Neuronal stem cell (in vitro differentiated cells): ENCODE data around the gene RIOK2.

ENCODE experiments used
- DNase-seq: peaks from one replicate; pipeline ENCODE4 v3.0.0-alpha.2; 2013; ENCODE audit warnings: low spot score
- H2AFZ ChIP-seq: one replicate; pipeline ENCODE4 v1.6.1; 2013; ENCODE audit warnings: mild to moderate bottlenecking, low read length, inconsistent platforms
- H2AK5ac ChIP-seq: 2 replicates; pipeline ENCODE4 v1.6.1; 2013; ENCODE audit warnings: low read depth, mild to moderate bottlenecking, inconsistent platforms, low read length, moderate library complexity, mixed read lengths
- H2BK120ac ChIP-seq: 2 replicates; pipeline ENCODE4 v1.6.1; 2013; ENCODE audit warnings: low read depth, mild to moderate bottlenecking, inconsistent platforms, low read length, moderate library complexity, mixed read lengths
- H2BK12ac ChIP-seq: one replicate; pipeline ENCODE4 v1.6.1; 2013; ENCODE audit warnings: low read length, inconsistent platforms
- H2BK15ac ChIP-seq: 2 replicates; pipeline ENCODE4 v1.6.1; 2013; ENCODE audit warnings: mild to moderate bottlenecking, low read length, inconsistent platforms, mixed read lengths
- H2BK5ac ChIP-seq: one replicate; pipeline ENCODE4 v1.6.1; 2013; ENCODE audit warnings: inconsistent platforms, mild to moderate bottlenecking, low read length, moderate library complexity
- H3K14ac ChIP-seq: one replicate; pipeline ENCODE4 v1.6.1; 2013; ENCODE audit warnings: low read length, inconsistent platforms
- H3K18ac ChIP-seq: 2 replicates; pipeline ENCODE4 v1.6.1; 2013; ENCODE audit warnings: low read length, inconsistent platforms
- H3K23ac ChIP-seq: 2 replicates; pipeline ENCODE4 v1.6.1; 2013; ENCODE audit warnings: low read depth, mild to moderate bottlenecking, mixed read lengths, low read length, inconsistent platforms; ENCODE audit not compliant: poor library complexity
- H3K27ac ChIP-seq: replicated peaks from 3 replicates; pipeline ENCODE4 v1.5.1; 2013; ENCODE audit warnings: low read length, inconsistent platforms
- H3K27me3 ChIP-seq, 3 experiments: 2 replicates each; pipeline ENCODE4 v1.6.1; 2013; ENCODE audit warnings: low read length in 3 of 3, mild to moderate bottlenecking in 2 of 3, inconsistent platforms in 1 of 3, low read depth in 1 of 3, mixed read lengths in 1 of 3, moderate library complexity in 1 of 3; ENCODE audit not compliant: control insufficient read depth in 3 of 3, insufficient read depth in 3 of 3
- H3K36me3 ChIP-seq, 2 donors: replicated peaks in 1 of 2; 2 replicates each; pipeline ENCODE4 v1.6.1; 2013; ENCODE audit warnings: low read length in 2 of 2; ENCODE audit not compliant: control insufficient read depth in 2 of 2, insufficient read depth in 2 of 2
- H3K4ac ChIP-seq: 2 replicates; pipeline ENCODE4 v1.6.1; 2013; ENCODE audit warnings: inconsistent platforms, mild to moderate bottlenecking, low read length, moderate library complexity
- H3K4me1 ChIP-seq, 2 donors: 1 replicate in 1 of 2; 2 replicates in 1 of 2; pipeline ENCODE4 v1.6.1; 2013; ENCODE audit warnings: low read length in 2 of 2, low read depth in 1 of 2; ENCODE audit not compliant: control insufficient read depth in 2 of 2, insufficient read depth in 1 of 2
- H3K4me2 ChIP-seq: one replicate; pipeline ENCODE4 v1.6.1; 2013; ENCODE audit warnings: mild to moderate bottlenecking, low read length, inconsistent platforms; ENCODE audit not compliant: insufficient read depth, poor library complexity, severe bottlenecking
- H3K4me3 ChIP-seq, 2 donors: 2 replicates each; pipeline ENCODE4 v1.5.1; 2013; ENCODE audit warnings: low read length in 2 of 2, mild to moderate bottlenecking in 2 of 2, inconsistent platforms in 1 of 2, moderate library complexity in 1 of 2
- H3K79me1 ChIP-seq: one replicate; pipeline ENCODE4 v1.6.1; 2013; ENCODE audit warnings: low read depth, mild to moderate bottlenecking, inconsistent platforms, low read length, moderate library complexity
- H3K9ac ChIP-seq: one replicate; pipeline ENCODE4 v1.6.1; 2013; ENCODE audit warnings: mild to moderate bottlenecking, low read depth, low read length, inconsistent platforms; ENCODE audit not compliant: poor library complexity
- H3K9me3 ChIP-seq, 2 donors: replicated peaks in 1 of 2; 2 replicates each; pipeline versions ENCODE3 to v1.6.1; 2013; ENCODE audit warnings: low read length in 2 of 2, mild to moderate bottlenecking in 2 of 2, inconsistent platforms in 1 of 2, low read depth in 1 of 2, mixed read lengths in 1 of 2, moderate library complexity in 1 of 2; ENCODE audit not compliant: control insufficient read depth in 2 of 2, insufficient read depth in 1 of 2
- H4K8ac ChIP-seq: one replicate; pipeline ENCODE4 v1.6.1; 2013; ENCODE audit warnings: low read depth, mild to moderate bottlenecking, inconsistent platforms, low read length, moderate library complexity
- H4K91ac ChIP-seq: one replicate; pipeline ENCODE4 v1.6.1; 2013; ENCODE audit warnings: low read length, low read depth, mild to moderate bottlenecking, inconsistent platforms; ENCODE audit not compliant: poor library complexity
- WGBS, 2 donors: extraction: QIAGEN DNeasy Blood & Tissue Kit; methylation state at CpG; one replicate each; pipeline ENCODE4 v1.1.7; 2013; ENCODE audit warnings: missing lambda C conversion rate in 2 of 2, mixed read lengths in 1 of 2; ENCODE audit not compliant: insufficient read length in 2 of 2, insufficient replicate concordance in 1 of 2; ENCODE audit errors: extremely low coverage in 2 of 2; 5-methylcytosine and 5-hydroxymethylcytosine counted together

RIOK2 gene

GRCh38 chr5:97125125-97125683 is 57.8 kb downstream of the RIOK2 start:
- Histone ChIP-seq H2BK12ac (no peak overlapping the region), H3K14ac (no peak overlapping the region), H2BK120ac (no peak overlapping the region), H3K27me3 (no peaks in the 10 kb centered on the region), H4K91ac (no peak overlapping the region), H3K9ac (no peak overlapping the region), H4K8ac (no peak overlapping the region), H3K36me3 (peaks cover 19 to 25% of the 10 kb centered on the region in 2 donors), H2AFZ (no peak overlapping the region), H3K4me1 (peaks cover 9 to 15% of the 10 kb centered on the region in 2 donors), H2BK15ac (no peak overlapping the region), H3K4ac (no peak overlapping the region), H2BK5ac (no peak overlapping the region), H3K18ac (no peak overlapping the region), H3K23ac (no peak overlapping the region), H3K79me1 (no peaks in the 10 kb centered on the region), H2AK5ac (no peak overlapping the region), H3K9me3 (peaks cover 0 to 9% of the 10 kb centered on the region in 2 donors), H3K4me3 (no peak overlapping the region), H3K4me2 (no peak overlapping the region), H3K27ac (no peak overlapping the region)
- WGBS, 2 donors, result no CpG with 5 or more reads among the region's 3 CpGs
- no peak for DNase-seq

GRCh38 chr5:97124335-97124734 is 58.7 kb downstream of the RIOK2 start:
- Histone ChIP-seq H3K36me3 (peaks cover 19 to 26% of the 10 kb centered on the region in 2 donors), H2BK120ac (no peak overlapping the region), H3K4me1 (peaks cover 6 to 13% of the 10 kb centered on the region in 2 donors), H4K91ac (no peak overlapping the region), H2BK5ac (no peak overlapping the region), H3K9me3 (peaks cover 0 to 9% of the 10 kb centered on the region in 2 donors), H2BK12ac (no peak overlapping the region), H3K79me1 (no peaks in the 10 kb centered on the region), H3K27ac (no peak overlapping the region), H2AFZ (no peak overlapping the region), H3K18ac (no peak overlapping the region), H2AK5ac (no peak overlapping the region), H2BK15ac (no peak overlapping the region), H3K4me2 (no peak overlapping the region), H4K8ac (no peak overlapping the region), H3K23ac (no peak overlapping the region), H3K14ac (no peak overlapping the region), H3K9ac (no peak overlapping the region), H3K4me3 (no peak overlapping the region), H3K4ac (no peak overlapping the region), H3K27me3 (no peaks in the 10 kb centered on the region)
- WGBS, 2 donors, result no CpG with 5 or more reads among the region's 2 CpGs
- DNase-seq, result no peak

- Histone ChIP-seq H3K4ac (no peak overlapping the region), H3K4me3 (no peak overlapping the region), H3K4me2 (no peak overlapping the region), H2BK120ac (no peak overlapping the region), H3K79me1 (no peaks in the 10 kb centered on the region), H4K8ac (no peak overlapping the region), H2BK5ac (no peak overlapping the region), H3K4me1 (peaks cover 6 to 12% of the 10 kb centered on the region in 2 donors), H2AK5ac (no peak overlapping the region), H3K36me3 (peaks cover 19 to 27% of the 10 kb centered on the region in 2 donors), H3K9ac (no peak overlapping the region), H3K27me3 (no peaks in the 10 kb centered on the region), H3K23ac (no peak overlapping the region), H2AFZ (no peak overlapping the region), H4K91ac (no peak overlapping the region), H3K27ac (no peak overlapping the region), H3K14ac (no peak overlapping the region), H2BK15ac (no peak overlapping the region), H3K18ac (no peak overlapping the region), H3K9me3 (peaks cover 0 to 9% of the 10 kb centered on the region in 2 donors), H2BK12ac (no peak overlapping the region)
- DNase-seq, result no peak
- no CpG with 5 or more reads among the region's 5 CpGs for WGBS, 2 donors
Measured at GRCh38 chr5:97121848-97122247, 61.2 kb downstream of the RIOK2 start.

- Histone ChIP-seq H3K27ac (no peak overlapping the region), H3K9me3 (peaks cover 0 to 9% of the 10 kb centered on the region in 2 donors), H2BK120ac (no peak overlapping the region), H3K4me3 (no peak overlapping the region), H4K91ac (no peak overlapping the region), H3K23ac (no peak overlapping the region), H3K79me1 (no peaks in the 10 kb centered on the region), H3K4me2 (no peak overlapping the region), H2BK15ac (no peak overlapping the region), H2BK5ac (no peak overlapping the region), H3K36me3 (peaks cover 19 to 25% of the 10 kb centered on the region in 2 donors), H2AFZ (no peak overlapping the region), H3K14ac (no peak overlapping the region), H3K27me3 (no peaks in the 10 kb centered on the region), H4K8ac (no peak overlapping the region), H3K18ac (no peak overlapping the region), H3K4me1 (peaks cover 6 to 8% of the 10 kb centered on the region in 2 donors), H3K9ac (no peak overlapping the region), H2BK12ac (no peak overlapping the region), H3K4ac (no peak overlapping the region), H2AK5ac (no peak overlapping the region)
- no CpG with 5 or more reads among the region's 2 CpGs for WGBS, 2 donors
- DNase-seq, result no peak
Measured at GRCh38 chr5:97120195-97120594, 62.9 kb downstream of the RIOK2 start.
